ENCODE results near the gene PER3. TPM values are rescaled to one million over a fixed set of nuclear protein-coding genes. Genes with fewer than 3 reads are reported as not detected.

The PER3 gene
- 10 to 100 TPM; 12.0 to 20.6 TPM for total RNA-seq

GRCh38 chr1:7783826-7784491, at the start of gene PER3:
Gene PER3 (plus strand): TSS chr1:7784291. CDS start chr1:7784878, 587 bp downstream.
- H3K4me3 ChIP-seq, result peak within 1 kb of the TSS; percentile 51 to 66
- intact Hi-C loops (cut with DNase I), result no loop called here
- TF ChIP-seq POLR2AphosphoS5 (IDR thresholded peaks at IDR 0.05) (peak; percentile 67), CTCF (IDR thresholded peaks at IDR 0.05) (no peak), POLR2A (IDR thresholded peaks at IDR 0.05) (peak; percentile 37)
- no peaks in the 10 kb centered on the region for H3K27me3 ChIP-seq (replicated peaks; ENCODE audit: insufficient read depth)
- no peaks in the 10 kb centered on the region for H3K36me3 ChIP-seq
- H3K27ac ChIP-seq, result peak within 1 kb of the TSS; percentile 91 to 94
- 3% methylated on average over 51 of the region's 90 CpGs for WGBS
- no peaks in the 10 kb centered on the region for H3K9me3 ChIP-seq
- DNase-seq (ENCODE audit: low spot score), result peak; percentile 97
- H3K4me1 ChIP-seq (replicated peaks), result no peaks in the 10 kb centered on the region

GRCh38 chr1:7738044-7738443, 46.0 kb upstream of the PER3 start:
- Histone ChIP-seq H3K4me1 (replicated peaks) (no peaks in the 10 kb centered on the region), H3K27ac (no peak overlapping the region), H3K4me3 (no peak overlapping the region), H3K9me3 (no peaks in the 10 kb centered on the region), H3K27me3 (replicated peaks; ENCODE audit: insufficient read depth) (no peaks in the 10 kb centered on the region), H3K36me3 (no peaks in the 10 kb centered on the region)
- no peak for DNase-seq (ENCODE audit: low spot score)
- 91% methylated on average over 6 of the region's 6 CpGs for WGBS
- TF ChIP-seq POLR2AphosphoS5 (IDR thresholded peaks at IDR 0.05) (no peak), POLR2A (IDR thresholded peaks at IDR 0.05) (no peak), CTCF (IDR thresholded peaks at IDR 0.05) (no peak)
- intact Hi-C loops (cut with DNase I), result no loop called here

GRCh38 chr1:7743346-7743745, 40.7 kb upstream of the PER3 start:
- 86% methylated on average over 6 of the region's 6 CpGs for WGBS
- Histone ChIP-seq H3K4me1 (replicated peaks) (no peaks in the 10 kb centered on the region), H3K27me3 (replicated peaks; ENCODE audit: insufficient read depth) (no peaks in the 10 kb centered on the region), H3K4me3 (no peak overlapping the region), H3K36me3 (no peaks in the 10 kb centered on the region), H3K27ac (no peak overlapping the region), H3K9me3 (no peaks in the 10 kb centered on the region)
- intact Hi-C loops (cut with DNase I), result no loop called here
- DNase-seq (ENCODE audit: low spot score), result no peak
- no peak for TF ChIP-seq CTCF (IDR thresholded peaks at IDR 0.05)
- TF ChIP-seq POLR2AphosphoS5 (IDR thresholded peaks at IDR 0.05), result no peak
- no peak for TF ChIP-seq POLR2A (IDR thresholded peaks at IDR 0.05)

GRCh38 chr1:7744882-7745281, 39.2 kb upstream of the PER3 start:
- Histone ChIP-seq H3K4me1 (replicated peaks) (no peaks in the 10 kb centered on the region), H3K27me3 (replicated peaks; ENCODE audit: insufficient read depth) (no peaks in the 10 kb centered on the region), H3K9me3 (no peaks in the 10 kb centered on the region), H3K36me3 (no peaks in the 10 kb centered on the region), H3K27ac (peak overlapping the region; percentile 57 to 77), H3K4me3 (no peak overlapping the region)
- DNase-seq (ENCODE audit: low spot score), result no peak
- TF ChIP-seq CTCF (IDR thresholded peaks at IDR 0.05) (no peak), POLR2AphosphoS5 (IDR thresholded peaks at IDR 0.05) (no peak), POLR2A (IDR thresholded peaks at IDR 0.05) (no peak)
- WGBS, result 91% methylated on average over 9 of the region's 9 CpGs
- intact Hi-C loops (cut with DNase I), result no loop called here

- H3K27ac ChIP-seq, result peak overlapping the region; percentile 57 to 77
- H3K4me3 ChIP-seq, result no peak overlapping the region
- no peaks in the 10 kb centered on the region for H3K36me3 ChIP-seq
- TF ChIP-seq CTCF (IDR thresholded peaks at IDR 0.05), result no peak
- peak; percentile 94 for TF ChIP-seq POLR2AphosphoS5 (IDR thresholded peaks at IDR 0.05)
- peak; percentile 39 for TF ChIP-seq POLR2A (IDR thresholded peaks at IDR 0.05)
- 51% methylated on average over 10 of the region's 10 CpGs for WGBS
- peak; percentile 91 for DNase-seq (ENCODE audit: low spot score)
- no peaks in the 10 kb centered on the region for H3K4me1 ChIP-seq (replicated peaks)
- intact Hi-C loops (cut with DNase I), result no loop called here
- no peaks in the 10 kb centered on the region for H3K9me3 ChIP-seq
- H3K27me3 ChIP-seq (replicated peaks; ENCODE audit: insufficient read depth), result no peaks in the 10 kb centered on the region
These were observed 38.3 kb upstream of the PER3 start for GRCh38 chr1:7745783-7746182.
